Hepatocyte (in vitro differentiated cells): ENCODE measurements around the gene DSCAML1. TPM values are rescaled to one million over a fixed set of nuclear protein-coding genes. Genes with fewer than 3 reads are reported as not detected.

Experiments used
- DNase-seq: peaks from one replicate; pipeline ENCODE4 v3.0.0-alpha.2; 2016; ENCODE audit warnings: low spot score
- H2AFZ ChIP-seq: fragments of 200-600 bp; sonication (generic); 2 replicates; pipeline ENCODE4 v1.6.0; 2016; ENCODE audit warnings: antibody characterized with exemption, mild to moderate bottlenecking
- H3K27ac ChIP-seq: fragments of 200-600 bp; sonication (generic); 2 replicates; pipeline ENCODE4 v1.5.1; 2016; ENCODE audit warnings: mild to moderate bottlenecking
- H3K27me3 ChIP-seq: fragments of 200-600 bp; sonication (generic); 2 replicates; pipeline ENCODE4 v1.6.1; 2016
- H3K36me3 ChIP-seq: fragments of 200-600 bp; sonication (generic); replicated peaks from 2 replicates; pipeline ENCODE4 v1.5.1; 2016; ENCODE audit warnings: low read depth; ENCODE audit not compliant: insufficient read depth
- H3K4me1 ChIP-seq: fragments of 200-600 bp; sonication (generic); 2 replicates; pipeline ENCODE4 v1.5.1; 2016; ENCODE audit warnings: mild to moderate bottlenecking, moderate library complexity; ENCODE audit not compliant: insufficient read depth
- H3K4me2 ChIP-seq: fragments of 200-600 bp; sonication (generic); 2 replicates; pipeline ENCODE4 v1.6.0; 2016
- H3K4me3 ChIP-seq: fragments of 200-600 bp; sonication (generic); 2 replicates; pipeline ENCODE4 v1.5.1; 2016; ENCODE audit warnings: mild to moderate bottlenecking
- H3K79me2 ChIP-seq: fragments of 200-600 bp; sonication (generic); 2 replicates; pipeline ENCODE4 v1.6.0; 2017; ENCODE audit warnings: mild to moderate bottlenecking
- H3K9me2 ChIP-seq: fragments of 200-600 bp; sonication (generic); replicated peaks from 2 replicates; pipeline ENCODE4 v1.6.0; 2017; ENCODE audit warnings: mild to moderate bottlenecking; ENCODE audit not compliant: insufficient read depth
- H3K9me3 ChIP-seq: fragments of 200-600 bp; sonication (generic); 2 replicates; pipeline ENCODE4 v1.5.1; 2016; ENCODE audit warnings: low read depth, mild to moderate bottlenecking
- H4K20me1 ChIP-seq: fragments of 200-600 bp; sonication (generic); 2 replicates; pipeline ENCODE4 v1.6.0; 2016; ENCODE audit warnings: mild to moderate bottlenecking; ENCODE audit not compliant: insufficient read depth, poor library complexity, severe bottlenecking
- EZH2 ChIP-seq: fragments of 200-600 bp; sonication (generic); IDR thresholded peaks from 2 replicates; pipeline ENCODE4 v1.6.1; 2016; ENCODE audit warnings: antibody characterized with exemption, mild to moderate bottlenecking, borderline replicate concordance
- EZH2phosphoT487 ChIP-seq: fragments of 200-600 bp; sonication (generic); IDR thresholded peaks from one replicate; pipeline ENCODE4 v1.6.1; 2018; ENCODE audit warnings: antibody characterized with exemption, mild to moderate bottlenecking, low read depth, moderate library complexity; ENCODE audit not compliant: unreplicated experiment, severe bottlenecking
- WGBS: methylation state at CpG from one replicate; pipeline ENCODE4 v1.1.6; 2016; ENCODE audit warnings: low lambda C conversion rate; ENCODE audit errors: missing lambda C conversion rate; 5-methylcytosine and 5-hydroxymethylcytosine counted together
- polyA plus RNA-seq: library from polyadenylated mRNA; unstranded; fragments of >200 nt; fragmentation: Nextera tagmentation; extraction: Ambion mirVana; gene quantifications from 2 replicates; pipeline ENCODE4 v1.2.1, GENCODE V29; 2016
- total RNA-seq: library from RNA; depleted of rRNA; stranded (reverse); fragments of >200 nt; gene quantifications from 2 replicates; pipeline ENCODE4 v1.2.3, GENCODE V29; 2014
- TF ChIP-seq, protein P1 (sequence below): fragments of 200-600 bp; sonication (generic); IDR thresholded peaks from 2 replicates; pipeline ENCODE4 v1.5.1; 2016; ENCODE audit warnings: antibody characterized with exemption, mild to moderate bottlenecking; ENCODE audit not compliant: poor library complexity

Gene DSCAML1
- total and polyA plus RNA-seq, 2 experiments from 2014 or later = 0.46 to 2.6 TPM

- Histone ChIP-seq H3K4me1 (no peaks in the 10 kb centered on the region), H3K79me2 (no peaks in the 10 kb centered on the region), H3K4me2 (no peak overlapping the region), H3K36me3 (no peaks in the 10 kb centered on the region), H3K27me3 (peaks cover 19% of the 10 kb centered on the region), H4K20me1 (no peaks in the 10 kb centered on the region), H2AFZ (no peak overlapping the region), H3K9me3 (no peaks in the 10 kb centered on the region), H3K27ac (no peak overlapping the region), H3K4me3 (no peak overlapping the region), H3K9me2 (no peaks in the 10 kb centered on the region)
- no peak for DNase-seq
- no peak for TF ChIP-seq EZH2phosphoT487
- no peak for TF ChIP-seq EZH2
- TF ChIP-seq, protein P1, sequence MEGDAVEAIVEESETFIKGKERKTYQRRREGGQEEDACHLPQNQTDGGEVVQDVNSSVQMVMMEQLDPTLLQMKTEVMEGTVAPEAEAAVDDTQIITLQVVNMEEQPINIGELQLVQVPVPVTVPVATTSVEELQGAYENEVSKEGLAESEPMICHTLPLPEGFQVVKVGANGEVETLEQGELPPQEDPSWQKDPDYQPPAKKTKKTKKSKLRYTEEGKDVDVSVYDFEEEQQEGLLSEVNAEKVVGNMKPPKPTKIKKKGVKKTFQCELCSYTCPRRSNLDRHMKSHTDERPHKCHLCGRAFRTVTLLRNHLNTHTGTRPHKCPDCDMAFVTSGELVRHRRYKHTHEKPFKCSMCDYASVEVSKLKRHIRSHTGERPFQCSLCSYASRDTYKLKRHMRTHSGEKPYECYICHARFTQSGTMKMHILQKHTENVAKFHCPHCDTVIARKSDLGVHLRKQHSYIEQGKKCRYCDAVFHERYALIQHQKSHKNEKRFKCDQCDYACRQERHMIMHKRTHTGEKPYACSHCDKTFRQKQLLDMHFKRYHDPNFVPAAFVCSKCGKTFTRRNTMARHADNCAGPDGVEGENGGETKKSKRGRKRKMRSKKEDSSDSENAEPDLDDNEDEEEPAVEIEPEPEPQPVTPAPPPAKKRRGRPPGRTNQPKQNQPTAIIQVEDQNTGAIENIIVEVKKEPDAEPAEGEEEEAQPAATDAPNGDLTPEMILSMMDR = no peak
- WGBS = 73% methylated on average over 8 of the region's 9 CpGs
Measured at GRCh38 chr11:117601006-117601708, 195.9 kb downstream of the DSCAML1 start.

GRCh38 chr11:117600234-117600783, 196.7 kb downstream of the DSCAML1 start:
- TF ChIP-seq, protein P1 = no peak
- no peak for TF ChIP-seq EZH2
- no peak for TF ChIP-seq EZH2phosphoT487
- WGBS = 42% methylated on average over 10 of the region's 10 CpGs
- no peaks in the 10 kb centered on the region for H3K9me3 ChIP-seq
- H3K27ac ChIP-seq = no peak overlapping the region
- no peaks in the 10 kb centered on the region for H3K9me2 ChIP-seq
- no peaks in the 10 kb centered on the region for H3K36me3 ChIP-seq
- no peak overlapping the region for H3K4me3 ChIP-seq
- peaks cover 25% of the 10 kb centered on the region for H3K27me3 ChIP-seq
- no peaks in the 10 kb centered on the region for H3K4me1 ChIP-seq
- DNase-seq = no peak
- no peaks in the 10 kb centered on the region for H3K79me2 ChIP-seq
- H2AFZ ChIP-seq = no peak overlapping the region
- H4K20me1 ChIP-seq = no peaks in the 10 kb centered on the region
- H3K4me2 ChIP-seq = no peak overlapping the region

- Histone ChIP-seq H3K9me2 (no peaks in the 10 kb centered on the region), H2AFZ (no peak overlapping the region), H3K9me3 (no peaks in the 10 kb centered on the region), H3K36me3 (no peaks in the 10 kb centered on the region), H3K4me1 (no peaks in the 10 kb centered on the region), H4K20me1 (no peaks in the 10 kb centered on the region), H3K27me3 (peaks cover 26% of the 10 kb centered on the region), H3K79me2 (no peaks in the 10 kb centered on the region), H3K4me3 (no peak overlapping the region), H3K27ac (no peak overlapping the region), H3K4me2 (no peak overlapping the region)
- DNase-seq = peak; percentile 78
- TF ChIP-seq, protein P1 = no peak
- TF ChIP-seq EZH2 = no peak
- TF ChIP-seq EZH2phosphoT487 = no peak
- 47% methylated on average over 7 of the region's 7 CpGs for WGBS
Measured at GRCh38 chr11:117597071-117597470, 199.9 kb downstream of the DSCAML1 start.
